Cardiac muscle cell (in vitro differentiated cells and primary cell): ENCODE data around the gene ASCL5. TPM values are rescaled to one million over a fixed set of nuclear protein-coding genes. Genes with fewer than 3 reads are reported as not detected.
"Not testable (repeated sequence)": the region's sequence is repeated elsewhere in the genome, so short reads cannot be mapped to it uniquely, and the experiment has no call there.

Source experiments
- DNase-seq, 2 donors: peaks; one replicate each; pipeline versions ENCODE4 v3.0.0 to v3.0.0-alpha.2; 2010 to 2017; ENCODE audit warnings: low read depth in 1 of 2, low spot score in 1 of 2
- H3K27ac ChIP-seq: fragments of 200-600 bp; sonication (generic); 2 replicates; pipeline ENCODE4 v1.5.1; 2016
- H3K27me3 ChIP-seq: fragments of 200-600 bp; sonication (generic); 2 replicates; pipeline ENCODE4 v1.6.0; 2016; ENCODE audit warnings: control low read depth
- H3K36me3 ChIP-seq: fragments of 200-600 bp; sonication (generic); 2 replicates; pipeline ENCODE4 v1.5.1; 2016; ENCODE audit warnings: control low read depth
- H3K4me1 ChIP-seq: fragments of 200-600 bp; sonication (generic); 2 replicates; pipeline ENCODE4 v1.8.1; 2017; ENCODE audit warnings: low read depth, mild to moderate bottlenecking, mixed run types
- H3K4me3 ChIP-seq: fragments of 200-600 bp; sonication (generic); 2 replicates; pipeline ENCODE4 v1.5.1; 2016; ENCODE audit warnings: mild to moderate bottlenecking
- H3K9me3 ChIP-seq: fragments of 200-600 bp; sonication (generic); 2 replicates; pipeline ENCODE4 v1.5.1; 2017; ENCODE audit warnings: low read depth, mild to moderate bottlenecking, control low read depth
- polyA plus RNA-seq: library from polyadenylated mRNA; unstranded; fragments of >200 nt; fragmentation: Nextera tagmentation; extraction: Ambion mirVana; gene quantifications from 2 replicates; pipeline ENCODE4 v1.2.1, GENCODE V29; 2016
- total RNA-seq: library from RNA; depleted of rRNA; stranded (reverse); fragments of >200 nt; gene quantifications from 2 replicates; pipeline ENCODE4 v1.2.3, GENCODE V29; 2016
- TF ChIP-seq, protein P1 (sequence below): IDR thresholded peaks from 2 replicates; pipeline ENCODE4 v1.5.1; 2012; ENCODE audit warnings: low read depth, mild to moderate bottlenecking, low read length

The ASCL5 gene
- total and polyA plus RNA-seq, 2 experiments from 2014 or later = 0.18 TPM; not detected in 1

GRCh38 chr1:201164645-201165044 is 37.7 kb upstream of the ASCL5 start:
- TF ChIP-seq, protein P1, sequence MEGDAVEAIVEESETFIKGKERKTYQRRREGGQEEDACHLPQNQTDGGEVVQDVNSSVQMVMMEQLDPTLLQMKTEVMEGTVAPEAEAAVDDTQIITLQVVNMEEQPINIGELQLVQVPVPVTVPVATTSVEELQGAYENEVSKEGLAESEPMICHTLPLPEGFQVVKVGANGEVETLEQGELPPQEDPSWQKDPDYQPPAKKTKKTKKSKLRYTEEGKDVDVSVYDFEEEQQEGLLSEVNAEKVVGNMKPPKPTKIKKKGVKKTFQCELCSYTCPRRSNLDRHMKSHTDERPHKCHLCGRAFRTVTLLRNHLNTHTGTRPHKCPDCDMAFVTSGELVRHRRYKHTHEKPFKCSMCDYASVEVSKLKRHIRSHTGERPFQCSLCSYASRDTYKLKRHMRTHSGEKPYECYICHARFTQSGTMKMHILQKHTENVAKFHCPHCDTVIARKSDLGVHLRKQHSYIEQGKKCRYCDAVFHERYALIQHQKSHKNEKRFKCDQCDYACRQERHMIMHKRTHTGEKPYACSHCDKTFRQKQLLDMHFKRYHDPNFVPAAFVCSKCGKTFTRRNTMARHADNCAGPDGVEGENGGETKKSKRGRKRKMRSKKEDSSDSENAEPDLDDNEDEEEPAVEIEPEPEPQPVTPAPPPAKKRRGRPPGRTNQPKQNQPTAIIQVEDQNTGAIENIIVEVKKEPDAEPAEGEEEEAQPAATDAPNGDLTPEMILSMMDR = no peak
- Histone ChIP-seq H3K36me3 (no peaks in the 10 kb centered on the region), H3K4me1 (peaks cover 2% of the 10 kb centered on the region), H3K4me3 (no peak overlapping the region), H3K27me3 (no peaks in the 10 kb centered on the region), H3K27ac (no peak overlapping the region), H3K9me3 (no peaks in the 10 kb centered on the region)
- no peak for DNase-seq

- Histone ChIP-seq H3K4me3 (no peak overlapping the region), H3K9me3 (no peaks in the 10 kb centered on the region), H3K36me3 (no peaks in the 10 kb centered on the region), H3K27ac (no peak overlapping the region), H3K4me1 (no peaks in the 10 kb centered on the region), H3K27me3 (no peaks in the 10 kb centered on the region)
- no peak for DNase-seq
- TF ChIP-seq, protein P1 = no peak
Measured at GRCh38 chr1:201163707-201164106, 36.7 kb upstream of the ASCL5 start.

- not testable (repeated sequence) for H3K27me3 ChIP-seq, DNase-seq
Measured at GRCh38 chr1:201163036-201163435, 36.1 kb upstream of the ASCL5 start.

GRCh38 chr1:201157949-201158348 is 31.0 kb upstream of the ASCL5 start:
- TF ChIP-seq, protein P1 = no peak
- H3K4me1 ChIP-seq = peaks cover 9% of the 10 kb centered on the region
- no peak overlapping the region for H3K4me3 ChIP-seq
- H3K36me3 ChIP-seq = no peaks in the 10 kb centered on the region
- H3K27ac ChIP-seq = no peak overlapping the region
- H3K27me3 ChIP-seq = no peaks in the 10 kb centered on the region
- no peaks in the 10 kb centered on the region for H3K9me3 ChIP-seq
- DNase-seq = no peak

More at GRCh38 chr1:201163036-201163435, 36.1 kb upstream of the ASCL5 start:
- not testable (repeated sequence) for H3K4me1 ChIP-seq, H3K36me3 ChIP-seq, H3K4me3 ChIP-seq, H3K27ac ChIP-seq, H3K9me3 ChIP-seq

DNA sequence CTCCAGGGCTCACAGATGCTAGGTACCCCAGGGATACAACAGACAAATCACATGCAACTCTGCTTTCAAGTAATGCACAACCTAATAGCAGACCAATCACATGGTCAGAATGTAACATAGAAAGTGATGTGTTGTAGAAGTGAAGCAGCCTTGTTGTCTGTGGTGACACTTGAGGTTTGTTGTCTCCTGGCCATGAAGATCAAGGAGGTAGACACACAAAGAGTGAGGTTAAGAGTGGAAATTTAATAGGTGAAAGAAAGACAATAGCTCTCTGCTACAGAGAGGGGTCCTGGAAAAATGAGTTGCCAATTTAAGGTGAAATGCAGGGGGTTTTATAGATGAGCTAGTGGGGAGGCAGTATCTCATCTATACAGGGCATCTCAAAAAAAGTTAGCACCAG is 29.8 kb upstream of the ASCL5 start:
- no peak overlapping the region for H3K4me3 ChIP-seq
- H3K27ac ChIP-seq = no peak overlapping the region
- H3K9me3 ChIP-seq = no peaks in the 10 kb centered on the region
- TF ChIP-seq, protein P1 = no peak
- peaks cover under 1% of the 10 kb centered on the region for H3K36me3 ChIP-seq
- DNase-seq = no peak
- H3K27me3 ChIP-seq = no peaks in the 10 kb centered on the region
- peaks cover 9% of the 10 kb centered on the region for H3K4me1 ChIP-seq

DNA sequence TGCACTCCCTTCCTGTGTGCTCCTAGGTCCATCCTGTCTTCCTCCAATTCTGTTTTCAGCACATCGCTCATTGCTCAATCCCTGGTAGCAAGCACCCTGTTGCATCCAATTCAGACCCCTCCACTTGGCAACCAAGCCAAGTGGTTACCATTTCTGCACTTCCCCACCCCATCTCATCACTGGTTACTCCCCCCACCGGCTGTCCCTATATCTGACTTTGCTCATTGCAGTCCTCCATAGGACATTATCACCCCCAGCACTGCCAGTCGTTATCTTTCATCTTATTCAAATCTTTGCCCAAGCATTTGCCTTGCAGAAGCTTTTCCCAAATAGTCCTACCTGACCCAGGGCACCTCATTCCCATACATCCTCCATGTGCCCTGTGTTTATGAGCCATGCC is 29.4 kb upstream of the ASCL5 start:
- H3K27ac ChIP-seq = no peak overlapping the region
- TF ChIP-seq, protein P1 = no peak
- DNase-seq = no peak
- no peaks in the 10 kb centered on the region for H3K27me3 ChIP-seq
- H3K9me3 ChIP-seq = no peaks in the 10 kb centered on the region
- H3K4me3 ChIP-seq = no peak overlapping the region
- H3K36me3 ChIP-seq = peaks cover 5% of the 10 kb centered on the region
- peaks cover 9% of the 10 kb centered on the region for H3K4me1 ChIP-seq
